Prostate gland (tissue), 2 donors: ENCODE data around the gene STEAP2.

Experiments
- POLR2A ChIP-seq: fragments of 450-650 bp; IDR thresholded peaks from one replicate; pipeline ENCODE4 v1.6.1; 2016; ENCODE audit warnings: antibody characterized with exemption, mild to moderate bottlenecking
- TF ChIP-seq, protein P1 (sequence below), 4 experiments: fragments of 200-600 bp in 2 of 4; fragments of 450-650 bp in 2 of 4; sonication (generic) in 2 of 4; IDR thresholded peaks; 1 replicate in 3 of 4; 2 replicates in 1 of 4; pipeline ENCODE4 v1.5.1; 2016 to 2019; ENCODE audit warnings: antibody characterized with exemption in 4 of 4, mild to moderate bottlenecking in 2 of 4, moderate library complexity in 2 of 4

- TF ChIP-seq, protein P1, sequence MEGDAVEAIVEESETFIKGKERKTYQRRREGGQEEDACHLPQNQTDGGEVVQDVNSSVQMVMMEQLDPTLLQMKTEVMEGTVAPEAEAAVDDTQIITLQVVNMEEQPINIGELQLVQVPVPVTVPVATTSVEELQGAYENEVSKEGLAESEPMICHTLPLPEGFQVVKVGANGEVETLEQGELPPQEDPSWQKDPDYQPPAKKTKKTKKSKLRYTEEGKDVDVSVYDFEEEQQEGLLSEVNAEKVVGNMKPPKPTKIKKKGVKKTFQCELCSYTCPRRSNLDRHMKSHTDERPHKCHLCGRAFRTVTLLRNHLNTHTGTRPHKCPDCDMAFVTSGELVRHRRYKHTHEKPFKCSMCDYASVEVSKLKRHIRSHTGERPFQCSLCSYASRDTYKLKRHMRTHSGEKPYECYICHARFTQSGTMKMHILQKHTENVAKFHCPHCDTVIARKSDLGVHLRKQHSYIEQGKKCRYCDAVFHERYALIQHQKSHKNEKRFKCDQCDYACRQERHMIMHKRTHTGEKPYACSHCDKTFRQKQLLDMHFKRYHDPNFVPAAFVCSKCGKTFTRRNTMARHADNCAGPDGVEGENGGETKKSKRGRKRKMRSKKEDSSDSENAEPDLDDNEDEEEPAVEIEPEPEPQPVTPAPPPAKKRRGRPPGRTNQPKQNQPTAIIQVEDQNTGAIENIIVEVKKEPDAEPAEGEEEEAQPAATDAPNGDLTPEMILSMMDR (IDR thresholded peaks at IDR 0.05), result no peak
- TF ChIP-seq POLR2A, result no peak
These were observed 33.0 kb downstream of the STEAP2 start for GRCh38 chr7:90244565-90244908.
